GM12873 (cell line): ENCODE results near the gene UQCR11.

Experiments used
- CTCF ChIP-seq: IDR thresholded peaks from 2 replicates; pipeline ENCODE4 v1.5.1; 2012; ENCODE audit warnings: low read depth, mild to moderate bottlenecking, moderate library complexity, low read length, control low read depth; ENCODE audit not compliant: insufficient read depth; ENCODE audit errors: missing control alignments

Gene UQCR11

DNA sequence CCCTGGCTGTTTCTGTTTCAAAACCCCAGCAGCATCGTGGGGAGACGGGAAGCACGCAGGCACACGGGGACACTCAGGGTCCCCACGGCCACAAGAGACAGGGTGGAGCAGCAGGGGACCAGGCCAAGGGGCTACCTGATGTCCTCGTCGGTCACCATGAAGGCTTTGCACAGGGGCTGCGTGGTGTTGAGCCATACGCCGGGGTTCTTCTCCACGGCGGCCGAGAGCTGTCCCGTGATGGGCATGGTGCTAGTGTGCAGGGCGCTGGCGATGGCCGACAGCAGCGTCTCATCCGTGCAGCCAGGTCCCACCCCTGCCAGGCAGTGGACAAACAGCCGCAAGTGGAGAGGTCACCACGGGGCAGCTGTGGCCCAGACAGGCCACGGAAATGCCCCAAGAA lies 24.3 kb downstream of the UQCR11 start:
- TF ChIP-seq CTCF = no peak

- TF ChIP-seq CTCF = no peak
Observed at GRCh38 chr19:1580382-1580781, 24.9 kb downstream of the UQCR11 start.

DNA sequence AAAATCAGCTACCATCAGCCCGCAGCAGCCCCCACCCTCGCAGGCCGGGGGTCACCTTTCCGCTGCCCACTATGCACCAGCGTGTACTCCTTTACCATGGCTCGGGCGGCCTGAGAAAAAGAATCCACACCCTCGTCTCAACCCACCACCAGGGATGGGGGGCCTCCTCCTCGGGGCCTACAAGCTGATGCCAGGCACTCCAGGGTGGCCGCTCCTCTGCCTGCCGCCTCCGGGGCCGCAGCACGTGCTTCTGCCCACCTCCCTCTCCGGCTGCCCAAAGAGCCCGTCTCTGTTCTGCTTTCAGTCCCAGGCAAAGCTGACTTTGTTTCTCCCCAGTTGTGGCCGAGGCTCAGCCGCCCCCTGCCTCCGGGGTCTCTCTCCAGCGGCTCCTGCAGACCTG lies 26.0 kb downstream of the UQCR11 start:
- TF ChIP-seq CTCF = no peak

GRCh38 chr19:1577929-1578618 lies 27.2 kb downstream of the UQCR11 start:
- no peak for TF ChIP-seq CTCF

DNA sequence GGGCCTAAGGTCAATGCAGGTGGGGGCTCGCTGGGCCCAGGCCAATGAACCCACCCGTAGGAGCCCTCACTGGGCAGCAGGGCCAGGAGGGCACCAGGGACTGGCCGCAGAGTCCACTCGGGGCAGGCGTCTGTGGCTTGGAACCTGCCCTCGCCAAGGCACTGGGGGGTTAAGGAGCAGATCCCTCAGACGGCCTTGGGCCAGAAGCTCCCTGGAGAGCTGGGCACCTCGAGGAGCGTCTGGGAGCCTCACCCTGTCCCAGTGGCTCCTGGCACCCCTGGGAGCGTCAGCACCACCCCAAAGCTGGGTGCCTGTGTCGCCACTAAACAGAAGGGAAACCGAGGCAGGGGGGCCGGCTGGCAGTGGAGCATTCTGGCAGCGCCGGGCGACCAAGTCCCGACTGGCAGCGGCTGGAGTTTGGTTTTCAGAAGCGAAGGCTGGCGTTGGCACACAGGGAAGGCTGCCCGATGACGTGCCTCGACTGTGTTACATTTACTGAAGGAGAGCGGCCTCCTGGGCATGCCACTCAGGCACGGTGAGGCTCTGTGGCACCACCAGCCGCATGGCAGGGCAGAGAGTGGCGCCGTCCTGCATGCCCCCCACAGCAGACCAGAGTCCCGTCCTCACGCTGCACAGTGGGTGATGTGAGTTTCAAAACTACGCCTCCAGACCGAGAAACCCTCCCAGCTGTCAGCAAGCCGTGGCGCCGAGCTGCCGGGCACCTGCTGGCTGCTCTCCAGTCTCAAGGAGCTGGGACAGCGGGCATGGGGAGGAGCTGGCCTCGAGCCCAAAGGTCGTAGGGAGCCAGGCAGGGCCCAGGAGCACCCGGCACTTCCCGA lies 28.0 kb downstream of the UQCR11 start:
- TF ChIP-seq CTCF = no peak

- TF ChIP-seq CTCF = no peak
Observed at GRCh38 chr19:1576242-1577089, 28.8 kb downstream of the UQCR11 start.
